ENCODE measurements around the gene TGIF1. TPM values are rescaled to one million over a fixed set of nuclear protein-coding genes. Genes with fewer than 3 reads are reported as not detected.

Gene TGIF1
- total RNA-seq, 1 experiment from 2014 or later: 103 TPM

DNA sequence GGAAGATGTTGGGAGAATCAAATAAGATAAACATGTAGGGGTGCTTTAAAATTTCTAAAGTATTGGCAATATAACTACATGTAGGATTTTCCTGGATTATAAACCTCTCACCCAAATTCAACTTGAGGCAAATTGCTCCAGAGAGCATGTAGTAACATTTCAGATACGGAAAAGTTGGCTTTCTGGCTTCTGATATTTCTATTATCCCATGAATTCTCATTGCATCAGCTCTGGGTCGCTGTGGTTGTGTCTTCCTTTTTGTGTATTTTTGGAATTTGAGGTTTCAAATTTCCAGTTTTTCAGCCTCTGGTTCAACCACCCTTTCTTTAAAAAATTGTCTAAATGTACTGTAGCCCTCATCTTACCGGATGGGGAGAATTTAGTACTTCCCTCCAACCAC lies 32.3 kb downstream of the TGIF1 start:
- DNase-seq (ENCODE audit: low spot score): no peak

DNA sequence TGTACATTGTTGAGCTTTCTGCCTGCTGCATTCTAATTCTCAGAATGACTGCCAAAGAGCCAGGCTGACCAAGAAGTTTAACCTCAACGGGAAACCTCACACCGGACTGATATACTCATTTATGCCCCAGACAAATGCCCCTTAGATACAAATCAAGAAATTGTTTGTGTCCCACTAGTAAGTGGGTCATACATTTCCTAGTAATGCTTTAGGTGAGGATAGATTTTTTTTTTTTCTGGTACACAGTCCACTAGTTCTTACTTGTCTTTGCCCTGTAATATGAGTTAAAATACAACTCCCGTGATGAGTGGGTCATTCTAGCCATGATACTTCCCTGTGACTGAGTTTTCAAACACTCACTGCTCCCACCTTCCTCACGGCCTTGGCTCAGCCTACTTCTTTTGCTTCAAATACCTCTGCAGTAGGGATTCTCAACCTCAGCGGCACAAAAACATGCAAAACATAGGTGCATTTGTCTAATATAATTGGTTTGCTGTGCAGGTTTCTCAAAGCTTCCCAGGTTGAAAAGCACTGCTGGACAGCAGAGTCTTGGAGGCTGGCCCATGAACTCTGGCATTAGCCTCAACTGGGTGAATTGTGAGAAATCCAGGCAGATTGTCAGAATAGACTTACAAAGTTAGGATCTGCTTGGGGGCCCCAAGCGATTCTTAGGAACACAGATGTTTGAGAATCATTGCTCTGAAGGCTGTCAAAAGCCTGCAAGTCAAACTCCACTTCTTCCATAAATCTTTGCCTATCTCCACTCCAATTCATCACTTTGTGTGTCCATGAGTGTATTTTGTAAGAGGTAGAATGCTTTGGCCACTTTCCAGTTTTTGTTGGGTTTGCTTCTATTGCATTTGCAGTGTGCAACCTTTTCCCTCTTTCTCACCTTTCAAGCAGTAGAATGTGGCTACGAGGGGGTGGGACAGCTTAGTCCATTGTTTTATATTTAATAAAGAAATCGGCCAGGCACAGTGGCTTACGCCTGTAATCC lies 35.5 kb downstream of the TGIF1 start:
- DNase-seq (ENCODE audit: low spot score): no peak

DNA sequence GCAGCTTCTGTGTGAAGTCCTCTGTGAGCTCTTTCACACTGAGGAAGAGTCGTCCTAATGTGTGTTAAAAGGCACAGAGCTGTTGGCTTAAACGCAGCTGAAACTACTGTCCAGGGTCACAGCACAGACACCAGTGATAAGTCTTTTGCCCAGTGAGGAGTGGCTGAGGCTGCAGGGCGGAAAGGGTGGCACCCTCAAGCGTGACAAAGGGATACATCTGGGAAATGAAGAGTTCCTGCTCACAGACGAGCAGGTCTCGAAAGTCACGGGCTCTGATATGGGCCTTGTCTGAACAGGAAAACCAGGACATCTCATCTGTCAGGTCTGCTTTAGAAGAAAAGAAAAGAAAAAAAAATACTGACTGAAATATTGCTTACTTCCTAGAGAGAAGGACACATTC lies 36.5 kb downstream of the TGIF1 start:
- no peak for DNase-seq (ENCODE audit: low spot score)

DNA sequence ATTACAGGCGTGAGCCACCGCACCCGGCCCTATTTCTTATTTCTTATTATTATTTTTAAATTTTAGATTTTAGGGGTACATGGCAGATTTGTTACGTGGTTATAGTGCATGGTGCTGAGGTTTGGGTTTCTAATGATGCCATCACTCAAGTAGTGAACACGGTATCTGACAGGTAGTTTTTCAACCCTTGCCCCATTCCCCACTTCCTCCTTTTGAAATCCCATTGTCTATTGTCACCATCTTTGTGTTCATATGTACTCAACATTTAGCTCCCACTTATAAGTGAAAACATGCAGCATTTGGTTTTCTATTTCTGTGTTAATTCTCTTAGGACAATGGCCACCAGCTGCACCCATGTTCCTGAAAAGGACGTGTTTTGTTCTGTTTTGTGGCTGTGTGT lies 39.5 kb downstream of the TGIF1 start:
- no peak for DNase-seq (ENCODE audit: low spot score)

DNA sequence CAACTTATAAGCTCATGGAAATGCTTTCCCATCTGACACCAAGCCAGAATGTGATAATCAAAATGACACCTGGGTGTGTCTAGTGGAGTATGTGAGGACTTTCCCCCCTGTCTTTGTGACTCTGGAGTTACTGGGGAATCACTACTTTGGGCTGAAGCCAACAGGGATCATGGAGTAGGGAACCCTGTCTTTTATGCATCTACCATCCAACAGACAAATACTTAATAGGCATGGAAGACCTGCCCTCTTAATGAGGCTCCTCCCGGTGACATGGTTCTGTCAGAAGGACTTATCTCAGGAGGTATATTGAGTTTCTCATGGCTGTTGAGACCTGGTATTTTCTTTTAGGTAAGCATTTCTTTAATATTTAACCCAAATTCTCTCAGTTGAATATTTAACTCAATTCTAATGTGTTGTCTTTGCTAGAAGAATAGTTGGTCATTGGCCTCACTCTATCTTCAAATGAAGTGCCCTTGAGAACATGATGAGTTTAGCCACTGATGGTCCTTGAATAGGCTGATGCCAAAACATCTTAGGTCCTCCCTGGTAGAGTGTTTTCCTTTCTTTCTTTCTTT lies 42.1 kb downstream of the TGIF1 start:
- no peak for DNase-seq (ENCODE audit: low spot score)

DNA sequence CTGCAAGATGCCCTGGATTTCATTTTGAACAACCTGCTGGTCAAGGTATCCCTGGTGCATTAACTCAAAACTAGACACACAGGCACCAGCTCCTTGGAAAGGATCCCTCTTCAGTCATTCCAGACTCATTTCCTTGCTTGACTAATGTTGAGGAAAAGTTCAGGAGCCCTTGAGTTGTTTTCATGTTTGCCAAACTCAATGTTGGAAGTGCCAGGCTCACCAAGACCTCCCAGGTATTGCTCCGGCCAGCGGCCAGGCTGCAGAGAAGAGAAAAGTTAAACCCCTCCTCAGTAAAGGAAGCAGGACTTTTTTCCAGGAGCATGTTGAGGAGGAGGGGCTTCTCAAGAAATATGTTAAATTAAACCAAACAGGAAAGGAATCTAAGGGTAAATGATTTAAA lies 42.7 kb downstream of the TGIF1 start:
- DNase-seq (ENCODE audit: low spot score): no peak

DNA sequence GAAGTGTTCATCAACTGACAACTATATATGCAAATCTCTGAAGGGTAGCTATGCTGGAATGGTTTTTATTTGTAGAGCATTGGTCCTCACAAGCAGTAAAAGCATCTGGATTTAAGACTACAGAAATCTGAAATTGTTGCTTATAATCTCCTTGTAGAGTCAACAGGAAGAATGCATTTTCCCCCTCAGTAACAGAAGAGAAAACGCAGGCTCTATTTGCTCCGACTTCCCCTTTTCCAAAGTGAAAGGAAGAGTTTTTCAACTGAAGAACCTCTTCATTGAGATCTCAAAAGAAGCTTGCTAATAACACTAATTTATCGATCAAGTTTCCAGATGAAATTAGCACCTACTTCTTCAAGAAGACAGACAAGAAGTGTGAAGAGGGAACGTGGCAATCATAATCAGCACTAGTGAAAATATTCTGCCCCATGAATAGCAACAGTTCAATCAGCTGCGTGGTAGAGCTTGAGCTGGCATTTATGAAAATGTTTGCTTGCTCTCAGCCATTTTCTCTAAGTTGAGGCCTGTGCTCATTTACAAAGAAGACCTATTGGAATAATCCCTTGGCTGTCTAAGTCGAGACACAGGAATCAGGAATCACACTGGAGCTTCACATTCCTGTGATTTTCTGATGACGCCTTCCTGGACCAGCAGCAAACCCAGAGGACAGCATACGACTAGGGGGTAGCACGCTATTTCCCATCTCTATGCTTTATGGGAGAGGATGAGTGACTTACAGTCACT lies 43.7 kb downstream of the TGIF1 start:
- no peak for DNase-seq (ENCODE audit: low spot score)

DNA sequence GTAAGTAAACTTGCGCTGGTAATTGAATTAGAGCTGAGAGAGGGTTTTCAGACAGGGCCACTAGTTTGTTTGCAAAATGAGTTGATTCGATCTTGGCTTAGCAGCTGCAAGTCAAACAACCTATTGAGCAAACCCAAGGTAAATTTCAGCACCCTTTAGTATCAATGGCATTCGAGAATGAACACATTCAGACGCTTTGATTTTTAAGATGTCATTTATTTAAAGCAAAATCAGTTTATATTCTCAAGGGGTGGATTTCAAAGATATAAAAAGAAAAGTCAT lies 44.2 kb downstream of the TGIF1 start:
- DNase-seq (ENCODE audit: low spot score): no peak

DNA sequence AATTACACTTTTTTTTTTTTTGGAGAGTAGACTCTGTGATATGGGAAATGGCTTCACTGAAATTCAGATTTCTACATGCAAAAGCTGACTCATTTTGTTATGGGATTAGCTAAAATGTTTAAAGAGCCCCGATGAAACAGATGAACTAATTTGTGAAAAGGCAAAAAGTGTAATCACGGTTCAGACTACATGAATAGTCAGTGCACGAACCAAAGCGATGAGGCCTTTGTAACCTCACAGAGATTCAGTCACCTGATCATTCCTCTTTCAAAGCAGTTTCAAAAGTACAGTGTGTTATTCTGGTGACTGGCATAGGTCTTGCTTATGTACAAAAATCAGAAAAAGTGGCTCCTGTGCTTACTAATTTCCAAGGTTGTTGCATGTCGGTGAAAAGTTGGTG lies 44.6 kb downstream of the TGIF1 start:
- no peak for DNase-seq (ENCODE audit: low spot score)

DNA sequence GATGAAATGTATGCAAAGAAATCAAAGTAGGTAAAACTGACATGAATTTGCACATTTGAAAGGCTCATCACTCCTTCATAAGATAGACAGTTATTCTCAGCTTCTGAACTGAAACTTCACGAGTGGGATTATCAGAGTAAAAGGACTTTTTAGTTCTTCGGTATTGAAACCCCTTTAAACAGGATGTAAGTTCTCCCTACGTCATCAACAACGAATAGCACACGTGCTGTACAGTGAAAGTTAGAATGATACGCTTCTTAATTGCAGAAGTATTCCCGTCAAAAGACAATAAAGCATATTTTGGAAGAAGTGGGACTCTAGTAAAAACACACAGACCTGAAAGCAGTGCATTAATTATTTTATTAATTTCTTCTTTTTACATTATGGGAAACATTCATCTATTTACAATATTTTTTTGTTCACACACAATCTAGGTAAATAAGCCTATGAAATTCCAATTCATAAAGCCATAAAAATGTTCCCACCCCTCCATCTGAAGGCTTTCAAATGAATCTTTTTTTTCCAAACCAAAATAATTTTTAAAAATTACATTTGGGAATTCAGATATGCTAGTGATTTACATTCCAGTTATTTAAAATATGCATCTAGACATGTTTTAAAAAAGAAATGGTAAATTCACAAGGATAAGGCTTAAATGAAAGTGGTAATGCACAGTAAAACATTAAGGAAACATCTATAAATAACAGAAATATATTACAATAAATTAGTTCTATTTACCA lies 45.9 kb downstream of the TGIF1 start:
- DNase-seq (ENCODE audit: low spot score): no peak

DNA sequence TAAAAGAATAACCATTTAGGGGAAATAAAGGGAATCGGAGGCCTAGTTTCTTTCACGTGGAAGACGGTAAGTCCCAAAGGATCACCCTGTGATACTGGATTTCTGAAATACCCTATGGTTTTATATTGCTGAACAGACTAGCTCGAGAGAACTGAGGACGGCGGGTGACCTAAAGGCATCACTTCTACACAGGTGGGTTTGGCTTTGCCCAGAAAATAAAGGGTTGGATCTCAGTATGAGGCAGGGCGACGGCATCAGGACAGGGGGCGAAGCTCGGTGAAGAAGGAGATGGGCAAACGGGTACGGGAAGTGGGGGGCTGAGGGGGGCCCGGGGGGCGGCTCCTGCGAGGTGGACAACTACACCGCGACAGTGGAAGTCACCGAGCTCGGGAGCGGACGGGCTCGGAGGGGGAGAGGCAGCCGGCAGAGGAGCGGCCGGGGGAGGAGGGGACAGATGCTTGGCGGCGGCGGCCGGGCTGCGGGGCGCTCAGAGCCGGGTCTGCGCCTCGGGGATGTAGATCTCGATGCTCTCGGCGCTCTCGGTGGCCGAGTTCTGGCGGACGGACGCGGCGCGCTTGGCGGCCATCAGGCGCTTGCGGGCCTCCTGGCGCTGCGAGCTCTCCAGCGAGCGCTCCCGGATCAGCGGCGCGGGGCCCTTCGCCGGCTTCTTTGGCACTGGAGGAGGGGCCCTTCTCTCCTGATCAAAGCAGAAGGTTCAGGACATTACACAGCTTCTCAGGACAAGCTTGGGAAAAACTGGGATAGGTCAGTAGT lies 48.9 kb downstream of the TGIF1 start:
- no peak for DNase-seq (ENCODE audit: low spot score)

DNA sequence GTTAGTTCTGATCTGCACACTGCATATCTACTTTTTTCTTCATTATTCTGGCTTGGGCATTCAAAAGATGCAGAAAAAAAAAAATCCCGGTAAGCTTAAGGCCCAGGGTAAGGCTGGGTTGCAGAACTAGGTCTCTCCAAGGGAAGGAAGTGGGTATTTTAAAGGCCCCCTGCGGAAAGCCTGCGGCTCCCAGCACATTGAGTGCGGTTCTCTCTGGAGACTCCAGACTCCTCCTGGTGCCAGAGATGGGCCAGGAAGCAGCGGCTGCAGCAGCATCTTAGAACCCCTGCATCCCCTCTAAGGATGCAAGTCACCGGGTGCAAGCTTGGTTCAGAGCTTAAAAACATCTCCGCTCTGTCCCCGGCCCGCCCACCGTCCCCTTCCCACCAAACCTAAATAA lies 49.5 kb downstream of the TGIF1 start:
- DNase-seq (ENCODE audit: low spot score): no peak

DNA sequence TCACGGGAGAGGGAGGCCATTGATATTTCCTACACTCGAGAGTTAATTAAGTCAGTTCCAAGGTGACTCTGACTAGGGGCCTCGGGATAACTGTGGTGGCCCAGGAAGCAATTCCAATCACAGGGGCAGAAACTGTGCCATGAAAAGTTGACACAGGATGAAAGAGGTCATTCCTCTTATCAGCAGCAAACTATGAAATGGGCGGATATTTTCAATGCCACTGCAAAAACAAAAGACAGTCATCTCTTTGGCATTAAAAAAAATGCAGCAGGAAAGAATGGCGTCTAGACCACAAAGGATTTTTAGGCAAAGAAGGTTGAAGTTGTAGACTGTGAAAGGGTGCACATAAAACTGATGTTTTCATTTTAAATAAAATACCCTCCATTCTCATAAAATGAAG lies 50.0 kb downstream of the TGIF1 start:
- DNase-seq (ENCODE audit: low spot score): peak; percentile 52

DNA sequence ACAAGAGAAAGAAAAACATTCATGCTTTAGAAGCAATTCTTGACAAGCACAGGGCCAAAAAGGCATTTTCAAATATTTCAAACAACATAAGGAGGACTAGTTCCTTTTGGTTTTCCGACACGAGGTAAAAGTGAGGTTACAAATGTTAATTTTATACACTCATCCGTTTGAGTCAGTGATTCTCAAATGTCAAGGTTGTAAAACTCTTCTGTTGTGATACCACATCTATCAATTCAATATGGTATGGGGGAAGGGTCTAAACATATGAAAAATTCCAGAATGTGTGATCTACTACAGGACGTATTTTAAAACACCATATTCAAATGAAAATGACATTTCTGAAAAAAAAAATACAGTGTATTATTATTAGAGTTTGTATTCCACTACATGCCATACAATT lies 52.7 kb downstream of the TGIF1 start:
- DNase-seq (ENCODE audit: low spot score): no peak

DNA sequence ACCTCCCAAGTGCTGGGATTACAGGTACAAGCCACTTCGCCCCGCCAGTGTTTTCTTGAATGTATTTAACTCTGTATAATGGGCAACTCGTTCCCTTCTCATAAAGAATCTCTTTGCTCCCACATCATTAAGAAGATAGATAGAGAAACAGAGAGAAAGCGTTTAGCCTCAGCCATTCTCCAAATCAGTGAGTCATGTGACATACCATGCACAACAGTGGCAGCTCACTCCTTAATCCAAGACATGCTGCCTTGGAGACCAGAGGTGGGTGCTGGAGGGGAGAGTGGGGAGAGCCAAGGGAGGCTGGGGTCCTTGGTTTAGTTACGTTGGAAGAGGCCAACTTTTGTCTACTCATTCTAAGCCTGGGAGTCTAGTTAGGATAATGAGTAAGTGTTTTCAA lies 54.7 kb downstream of the TGIF1 start:
- no peak for DNase-seq (ENCODE audit: low spot score)

DNA sequence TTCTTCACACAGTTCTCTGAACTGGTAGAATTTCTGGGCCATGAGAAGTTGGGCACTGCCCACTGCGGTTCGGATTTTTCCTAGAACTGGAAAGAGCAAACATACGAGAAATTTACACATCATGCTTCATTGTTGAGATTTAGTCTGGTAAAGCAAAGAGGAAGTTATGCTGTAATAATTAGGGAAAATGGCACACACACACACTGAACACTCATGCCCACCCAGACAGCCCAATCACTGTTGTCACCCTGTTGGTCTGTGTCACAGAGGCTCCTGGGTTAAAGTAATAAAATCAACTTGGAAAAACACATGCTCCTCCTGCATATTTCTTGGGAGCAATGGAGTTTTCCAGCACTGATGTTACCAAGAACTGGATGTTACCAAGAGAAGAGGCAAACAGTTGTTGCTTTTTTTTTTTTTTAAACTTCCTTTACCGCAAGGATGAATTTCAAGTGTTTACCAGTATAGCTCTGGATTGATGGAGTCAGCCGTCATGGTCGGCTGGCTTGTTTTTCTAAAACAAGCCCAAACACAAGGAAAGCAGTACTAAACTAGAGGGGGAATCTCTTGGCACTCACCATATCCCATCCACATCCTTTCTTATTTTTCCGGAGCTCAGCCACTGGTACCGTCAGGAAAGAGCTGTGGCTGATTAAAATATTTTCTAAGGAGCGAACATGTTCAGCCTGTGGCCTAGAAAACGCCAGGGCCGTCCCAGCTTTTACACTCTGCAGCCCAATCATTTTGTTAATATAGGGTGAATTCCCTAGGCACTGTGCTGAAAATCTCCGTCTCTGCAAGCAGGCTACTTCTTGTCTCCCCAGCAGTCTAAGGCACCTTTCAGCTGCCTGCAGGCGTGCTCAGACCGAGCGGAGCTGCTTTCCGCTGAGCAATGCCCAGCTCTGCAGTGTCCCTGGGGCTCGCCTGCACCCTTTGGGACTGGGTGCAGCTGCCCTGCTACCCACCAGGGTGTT lies 58.9 kb downstream of the TGIF1 start:
- DNase-seq (ENCODE audit: low spot score): no peak
